Activated naive CD4-positive, alpha-beta T cell treated with anti-CD3 and anti-CD28 coated beads, Interleukin-2, amount 50 U/mL, for 24 hours (primary cell): ENCODE data around the gene TNNC1.

Experiments used
- H3K27ac Mint-ChIP-seq: one replicate; pipeline ENCODE4 v1.8.0; 2021; ENCODE audit warnings: mild to moderate bottlenecking, mixed read lengths
- H3K27me3 Mint-ChIP-seq: one replicate; pipeline ENCODE4 v1.8.0; 2021; ENCODE audit warnings: mixed read lengths
- H3K36me3 Mint-ChIP-seq: one replicate; pipeline ENCODE4 v1.8.0; 2021; ENCODE audit warnings: mixed read lengths
- H3K4me1 Mint-ChIP-seq: one replicate; pipeline ENCODE4 v1.8.0; 2021; ENCODE audit warnings: mixed read lengths
- H3K4me3 Mint-ChIP-seq: one replicate; pipeline ENCODE4 v1.8.0; 2021; ENCODE audit warnings: mild to moderate bottlenecking, mixed read lengths
- H3K9me3 Mint-ChIP-seq: one replicate; pipeline ENCODE4 v1.8.0; 2021; ENCODE audit warnings: mixed read lengths

TNNC1 gene

GRCh38 chr3:52433328-52433995, 20.4 kb downstream of the TNNC1 start:
- no peaks in the 10 kb centered on the region for H3K36me3 Mint-ChIP-seq
- H3K4me1 Mint-ChIP-seq = no peaks in the 10 kb centered on the region
- no peak overlapping the region for H3K27ac Mint-ChIP-seq
- H3K9me3 Mint-ChIP-seq = no peaks in the 10 kb centered on the region
- no peak overlapping the region for H3K4me3 Mint-ChIP-seq
- H3K27me3 Mint-ChIP-seq = no peaks in the 10 kb centered on the region

- H3K36me3 Mint-ChIP-seq = no peaks in the 10 kb centered on the region
- no peaks in the 10 kb centered on the region for H3K4me1 Mint-ChIP-seq
- H3K27me3 Mint-ChIP-seq = no peaks in the 10 kb centered on the region
- no peaks in the 10 kb centered on the region for H3K9me3 Mint-ChIP-seq
- no peak overlapping the region for H3K4me3 Mint-ChIP-seq
- no peak overlapping the region for H3K27ac Mint-ChIP-seq
Observed at GRCh38 chr3:52432691-52433141, 21.1 kb downstream of the TNNC1 start.

- Mint-ChIP-seq H3K36me3 (no peaks in the 10 kb centered on the region), H3K27ac (no peak overlapping the region), H3K9me3 (no peaks in the 10 kb centered on the region), H3K4me3 (no peak overlapping the region), H3K4me1 (no peaks in the 10 kb centered on the region), H3K27me3 (no peaks in the 10 kb centered on the region)
Observed at GRCh38 chr3:52432225-52432624, 21.6 kb downstream of the TNNC1 start.

GRCh38 chr3:52431459-52432223, 22.2 kb downstream of the TNNC1 start:
- H3K9me3 Mint-ChIP-seq = no peaks in the 10 kb centered on the region
- H3K27ac Mint-ChIP-seq = no peak overlapping the region
- H3K4me3 Mint-ChIP-seq = no peak overlapping the region
- H3K4me1 Mint-ChIP-seq = no peaks in the 10 kb centered on the region
- no peaks in the 10 kb centered on the region for H3K36me3 Mint-ChIP-seq
- H3K27me3 Mint-ChIP-seq = no peaks in the 10 kb centered on the region

- H3K4me3 Mint-ChIP-seq = no peak overlapping the region
- no peaks in the 10 kb centered on the region for H3K4me1 Mint-ChIP-seq
- no peak overlapping the region for H3K27ac Mint-ChIP-seq
- H3K27me3 Mint-ChIP-seq = no peaks in the 10 kb centered on the region
- H3K36me3 Mint-ChIP-seq = no peaks in the 10 kb centered on the region
- no peaks in the 10 kb centered on the region for H3K9me3 Mint-ChIP-seq
Observed at GRCh38 chr3:52430416-52430810, 23.4 kb downstream of the TNNC1 start.

- Mint-ChIP-seq H3K4me1 (no peaks in the 10 kb centered on the region), H3K27me3 (no peaks in the 10 kb centered on the region), H3K4me3 (no peak overlapping the region), H3K9me3 (no peaks in the 10 kb centered on the region), H3K27ac (no peak overlapping the region), H3K36me3 (no peaks in the 10 kb centered on the region)
Observed at GRCh38 chr3:52429779-52430415, 23.9 kb downstream of the TNNC1 start.

GRCh38 chr3:52429031-52429430, 24.8 kb downstream of the TNNC1 start:
- no peaks in the 10 kb centered on the region for H3K9me3 Mint-ChIP-seq
- no peaks in the 10 kb centered on the region for H3K27me3 Mint-ChIP-seq
- no peak overlapping the region for H3K4me3 Mint-ChIP-seq
- H3K27ac Mint-ChIP-seq = no peak overlapping the region
- no peaks in the 10 kb centered on the region for H3K36me3 Mint-ChIP-seq
- no peaks in the 10 kb centered on the region for H3K4me1 Mint-ChIP-seq

GRCh38 chr3:52428151-52429005, 25.5 kb downstream of the TNNC1 start:
- no peak overlapping the region for H3K4me3 Mint-ChIP-seq
- H3K4me1 Mint-ChIP-seq = no peaks in the 10 kb centered on the region
- H3K36me3 Mint-ChIP-seq = no peaks in the 10 kb centered on the region
- no peaks in the 10 kb centered on the region for H3K9me3 Mint-ChIP-seq
- no peak overlapping the region for H3K27ac Mint-ChIP-seq
- H3K27me3 Mint-ChIP-seq = no peaks in the 10 kb centered on the region

GRCh38 chr3:52423173-52423572, 30.7 kb downstream of the TNNC1 start:
- Mint-ChIP-seq H3K27me3 (no peaks in the 10 kb centered on the region), H3K36me3 (peaks cover 3% of the 10 kb centered on the region), H3K27ac (no peak overlapping the region), H3K4me3 (no peak overlapping the region), H3K9me3 (no peaks in the 10 kb centered on the region), H3K4me1 (no peaks in the 10 kb centered on the region)

- Mint-ChIP-seq H3K27ac (no peak overlapping the region), H3K27me3 (no peaks in the 10 kb centered on the region), H3K4me3 (no peak overlapping the region), H3K9me3 (no peaks in the 10 kb centered on the region), H3K36me3 (peaks cover 3% of the 10 kb centered on the region), H3K4me1 (no peaks in the 10 kb centered on the region)
Observed at GRCh38 chr3:52422669-52423068, 31.2 kb downstream of the TNNC1 start.

GRCh38 chr3:52420388-52420787, 33.5 kb downstream of the TNNC1 start:
- H3K27ac Mint-ChIP-seq = no peak overlapping the region
- no peak overlapping the region for H3K4me3 Mint-ChIP-seq
- peaks cover 5% of the 10 kb centered on the region for H3K36me3 Mint-ChIP-seq
- no peaks in the 10 kb centered on the region for H3K27me3 Mint-ChIP-seq
- peaks cover 3% of the 10 kb centered on the region for H3K4me1 Mint-ChIP-seq
- H3K9me3 Mint-ChIP-seq = no peaks in the 10 kb centered on the region

- no peaks in the 10 kb centered on the region for H3K27me3 Mint-ChIP-seq
- H3K4me3 Mint-ChIP-seq = no peak overlapping the region
- no peak overlapping the region for H3K27ac Mint-ChIP-seq
- no peaks in the 10 kb centered on the region for H3K9me3 Mint-ChIP-seq
- H3K36me3 Mint-ChIP-seq = peaks cover 2% of the 10 kb centered on the region
- peaks cover 28% of the 10 kb centered on the region for H3K4me1 Mint-ChIP-seq
Observed at GRCh38 chr3:52415800-52416199, 38.0 kb downstream of the TNNC1 start.

- Mint-ChIP-seq H3K4me1 (peaks cover 34% of the 10 kb centered on the region), H3K9me3 (no peaks in the 10 kb centered on the region), H3K27me3 (no peaks in the 10 kb centered on the region), H3K4me3 (peak overlapping the region; percentile 90), H3K27ac (peak overlapping the region; percentile 83), H3K36me3 (peaks cover 6% of the 10 kb centered on the region)
Observed at GRCh38 chr3:52408466-52408865, 45.4 kb downstream of the TNNC1 start.

- Mint-ChIP-seq H3K36me3 (peaks cover 6% of the 10 kb centered on the region), H3K9me3 (no peaks in the 10 kb centered on the region), H3K4me3 (peak overlapping the region; percentile 90), H3K4me1 (peaks cover 31% of the 10 kb centered on the region), H3K27ac (no peak overlapping the region), H3K27me3 (no peaks in the 10 kb centered on the region)
Observed at GRCh38 chr3:52407779-52408178, 46.1 kb downstream of the TNNC1 start.

- Mint-ChIP-seq H3K27ac (peak overlapping the region; percentile 35), H3K4me1 (peaks cover 23% of the 10 kb centered on the region), H3K36me3 (peaks cover 7% of the 10 kb centered on the region), H3K4me3 (no peak overlapping the region), H3K27me3 (no peaks in the 10 kb centered on the region), H3K9me3 (no peaks in the 10 kb centered on the region)
Observed at GRCh38 chr3:52406791-52407510, 46.9 kb downstream of the TNNC1 start.
